Hematopoietic multipotent progenitor cell treated with erythropoietin and hydrocortisone succinate and interleukin-3 and kit ligand, for 4 days (in vitro differentiated cells): ENCODE data around the gene NEURL2.
"Not testable (repeated sequence)": the region's sequence is repeated elsewhere in the genome, so short reads cannot be mapped to it uniquely, and the experiment has no call there.

Experiments used
- DNase-seq: peaks from one replicate; pipeline ENCODE4 v3.0.0-alpha.2; 2015

The NEURL2 gene, protein sequence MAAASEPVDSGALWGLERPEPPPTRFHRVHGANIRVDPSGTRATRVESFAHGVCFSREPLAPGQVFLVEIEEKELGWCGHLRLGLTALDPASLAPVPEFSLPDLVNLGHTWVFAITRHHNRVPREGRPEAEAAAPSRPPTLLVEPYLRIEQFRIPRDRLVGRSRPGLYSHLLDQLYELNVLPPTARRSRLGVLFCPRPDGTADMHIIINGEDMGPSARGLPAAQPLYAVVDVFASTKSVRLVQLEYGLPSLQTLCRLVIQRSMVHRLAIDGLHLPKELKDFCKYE

DNA sequence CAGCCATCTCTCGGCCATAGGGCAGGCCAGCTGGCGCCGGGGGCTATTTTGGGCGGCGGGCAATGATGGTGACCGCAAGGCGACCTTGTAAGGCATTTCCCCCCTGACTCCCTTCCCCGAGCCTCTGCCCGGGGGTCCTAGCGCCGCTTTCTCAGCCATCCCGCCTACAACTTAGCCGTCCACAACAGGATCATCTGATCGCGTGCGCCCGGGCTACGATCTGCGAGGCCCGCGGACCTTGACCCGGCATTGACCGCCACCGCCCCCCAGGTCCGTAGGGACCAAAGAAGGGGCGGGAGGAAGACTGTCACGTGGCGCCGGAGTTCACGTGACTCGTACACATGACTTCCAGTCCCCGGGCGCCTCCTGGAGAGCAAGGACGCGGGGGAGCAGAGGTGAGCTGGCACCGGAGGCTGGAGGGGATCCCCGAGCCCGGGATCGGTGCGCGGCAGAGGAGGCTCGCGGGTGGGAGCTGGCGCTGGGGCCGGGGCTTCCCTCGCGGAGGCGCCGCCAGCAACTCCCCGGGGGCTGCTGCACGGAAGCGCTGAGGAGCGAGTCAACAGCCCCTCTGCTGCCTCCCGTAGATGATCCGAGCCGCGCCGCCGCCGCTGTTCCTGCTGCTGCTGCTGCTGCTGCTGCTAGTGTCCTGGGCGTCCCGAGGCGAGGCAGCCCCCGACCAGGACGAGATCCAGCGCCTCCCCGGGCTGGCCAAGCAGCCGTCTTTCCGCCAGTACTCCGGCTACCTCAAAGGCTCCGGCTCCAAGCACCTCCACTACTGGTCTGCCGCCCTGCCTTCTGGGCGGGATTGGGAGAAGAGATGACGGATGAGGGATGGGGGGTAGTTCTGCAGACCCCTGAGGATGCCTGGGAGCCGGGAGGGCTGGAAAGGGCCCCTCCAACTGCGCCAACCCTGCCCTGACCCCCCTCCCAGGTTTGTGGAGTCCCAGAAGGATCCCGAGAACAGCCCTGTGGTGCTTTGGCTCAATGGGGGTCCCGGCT is at the start of gene NEURL2, which contains the start of gene CTSA:
NEURL2 (minus strand) TSS at position 224 of the 999 bp plus-strand sequence; CDS start at position 7, 217 bp downstream.
CTSA (plus strand) TSS at position 351 of the 999 bp plus-strand sequence; CDS start at position 585, 234 bp downstream.
- DNase-seq: peak; percentile 94

DNA sequence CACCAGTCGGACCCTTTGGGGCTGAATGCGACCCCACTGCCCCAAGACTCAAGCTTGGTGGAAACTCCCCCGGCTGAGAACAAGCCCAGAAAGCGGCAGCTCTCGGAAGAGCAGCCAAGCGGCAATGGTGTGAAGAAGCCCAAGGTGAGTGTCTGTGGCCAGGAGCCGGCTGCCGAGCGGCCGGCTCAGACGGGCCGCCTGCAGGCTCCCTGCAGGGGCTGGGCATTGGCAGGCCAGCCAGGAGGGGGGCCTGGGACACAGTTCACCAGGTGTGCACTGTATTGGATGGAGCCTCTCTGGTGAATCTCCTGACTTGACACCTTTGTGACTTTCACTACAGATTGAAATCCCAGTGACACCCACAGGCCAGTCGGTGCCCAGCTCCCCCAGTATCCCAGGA is 49.5 kb upstream of the NEURL2 start:
- DNase-seq: no peak

DNA sequence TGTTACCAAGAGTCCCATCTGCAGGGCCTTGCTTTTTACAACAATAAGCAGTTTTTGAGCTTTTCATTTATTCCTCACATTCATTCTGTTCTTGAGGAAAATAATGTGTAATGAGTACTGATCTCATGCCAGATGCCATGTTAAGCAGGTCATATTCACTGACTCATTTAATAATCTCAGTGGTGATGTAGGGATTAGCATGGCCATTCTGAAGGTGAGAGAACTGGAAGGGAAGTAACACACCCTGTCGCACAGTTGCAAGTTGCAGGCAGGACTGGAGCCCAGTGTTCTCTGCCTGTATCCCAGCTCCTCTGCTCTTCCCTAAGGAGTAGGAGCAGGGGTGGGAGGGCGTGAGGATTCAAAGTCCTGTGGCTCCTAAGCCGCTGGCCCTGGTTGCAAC is 49.0 kb upstream of the NEURL2 start:
- no peak for DNase-seq

DNA sequence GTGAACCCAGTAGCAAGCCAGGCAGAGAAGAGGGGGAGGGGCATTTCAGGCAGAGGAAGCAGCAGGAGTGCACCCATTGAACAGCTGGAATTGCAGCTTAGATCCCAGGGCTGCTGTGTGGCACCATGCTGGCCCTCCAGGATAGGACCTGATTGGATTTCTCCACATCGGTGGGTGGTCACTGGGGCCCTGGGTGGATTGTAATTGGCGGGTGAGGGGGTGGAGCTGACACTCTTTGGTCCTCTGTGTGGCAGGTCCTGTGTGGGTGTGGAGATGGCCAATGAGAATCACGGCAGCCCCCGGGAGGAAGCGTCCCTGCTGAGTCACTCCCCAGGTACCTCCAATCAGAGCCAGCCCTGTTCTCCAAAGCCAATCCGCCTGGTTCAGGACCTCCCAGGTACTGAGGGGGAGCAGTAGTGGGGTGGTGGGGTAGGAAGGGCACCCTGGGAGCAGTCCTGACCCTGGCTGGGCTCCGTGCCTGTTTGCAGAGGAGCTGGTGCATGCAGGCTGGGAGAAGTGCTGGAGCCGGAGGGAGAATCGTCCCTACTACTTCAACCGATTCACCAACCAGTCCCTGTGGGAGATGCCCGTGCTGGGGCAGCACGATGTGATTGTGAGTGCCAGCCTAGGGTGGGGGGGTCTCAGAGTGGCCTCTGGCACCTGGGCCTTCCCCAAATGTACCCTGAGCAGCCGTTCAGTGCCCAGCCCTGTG is 47.9 kb upstream of the NEURL2 start:
- DNase-seq: no peak

DNA sequence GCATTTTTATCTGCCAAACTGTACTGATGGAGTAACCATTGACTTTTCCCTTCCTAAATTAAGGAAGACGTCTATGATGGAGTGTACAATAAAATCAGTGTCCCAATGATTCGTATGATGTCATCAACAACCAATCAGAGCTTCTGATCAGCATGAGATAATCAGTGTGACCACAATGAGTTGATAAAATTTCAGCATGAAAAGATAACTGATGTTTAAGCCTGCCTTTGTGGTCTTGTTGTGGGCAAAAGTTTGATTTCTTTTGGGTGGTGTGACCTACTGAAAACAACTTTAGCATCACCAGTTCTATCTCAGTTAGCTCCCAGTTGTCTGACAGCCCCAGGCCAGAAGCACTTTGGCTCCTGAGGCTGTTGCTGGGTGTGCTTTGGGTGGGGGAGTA is 46.8 kb upstream of the NEURL2 start:
- peak; percentile 62 for DNase-seq

DNA sequence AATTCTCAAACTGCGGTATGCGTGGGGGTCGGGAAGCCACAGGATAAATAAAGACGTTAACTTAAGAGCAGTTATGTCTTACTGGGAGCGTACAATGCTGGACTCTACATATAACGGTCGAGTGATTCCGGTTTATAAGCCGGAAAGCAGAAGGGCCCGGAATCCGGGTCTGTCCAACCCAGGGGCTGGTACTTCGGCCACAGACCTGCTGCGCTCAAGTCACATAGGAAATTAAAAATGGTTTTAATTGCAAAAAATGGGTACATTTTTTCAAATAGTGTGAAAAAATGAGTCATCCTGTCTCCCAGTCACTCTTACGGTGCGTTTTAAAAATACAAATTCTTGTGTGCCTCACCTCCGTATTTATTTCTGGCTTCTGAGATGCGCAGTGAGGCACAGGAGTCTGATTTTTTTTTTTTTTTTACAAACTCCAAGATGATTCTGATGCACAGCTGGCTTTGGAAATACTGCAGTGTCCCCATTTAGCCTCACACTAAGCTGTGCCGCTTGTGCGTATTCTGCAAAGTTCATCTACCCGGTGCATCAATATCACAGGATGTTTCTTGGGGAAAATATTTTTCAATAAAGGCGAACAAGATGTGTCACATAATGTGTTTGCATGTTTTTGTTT is 44.5 kb upstream of the NEURL2 start:
- no peak for DNase-seq

DNA sequence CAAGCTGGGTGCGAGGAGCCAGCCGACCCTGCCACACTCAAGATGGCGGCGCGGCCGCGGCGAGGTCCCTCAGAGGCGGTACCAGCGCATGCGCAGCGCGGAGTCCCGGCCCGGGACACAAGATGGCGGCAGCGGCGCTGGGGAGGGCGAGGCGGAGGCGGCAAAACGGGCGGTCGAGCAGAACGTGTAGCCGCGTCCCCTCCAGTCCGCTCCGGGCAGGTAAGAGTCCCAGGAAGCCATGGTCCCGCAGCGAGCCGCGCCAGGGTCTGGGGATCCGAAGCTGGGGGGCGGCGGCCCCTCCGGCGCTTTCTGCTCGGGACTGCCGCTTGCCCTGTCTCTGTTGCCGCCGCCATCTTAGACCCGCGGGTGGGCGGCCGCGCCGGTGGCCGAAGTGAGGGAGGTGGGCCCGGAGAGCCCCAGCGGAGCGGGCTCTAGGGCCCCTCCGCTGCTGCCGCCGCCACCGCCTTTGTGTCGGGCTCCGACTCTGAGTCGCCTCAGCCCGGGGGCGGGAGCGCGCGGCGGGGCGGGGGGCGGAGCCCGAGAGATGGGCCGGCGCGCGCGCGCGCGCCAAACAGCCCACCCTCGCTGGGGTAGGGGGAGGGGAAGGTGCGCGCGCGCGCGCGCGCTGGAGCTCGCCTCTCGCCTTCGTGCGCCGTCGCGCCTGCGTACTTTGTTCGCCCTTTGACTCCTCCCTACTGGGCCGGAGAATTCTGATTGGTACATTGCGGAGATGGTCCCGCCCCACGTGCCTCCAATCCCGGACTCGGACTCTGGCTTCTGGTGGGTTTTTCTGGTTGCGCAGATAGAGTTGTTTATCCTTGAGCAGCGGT is 43.8 kb upstream of the NEURL2 start, which contains the start of gene PCIF1:
PCIF1 (plus strand) TSS at position 98 of the 830 bp plus-strand sequence. CDS start 4,317 bp downstream, outside the sequence.
- peak; percentile 99 for DNase-seq

DNA sequence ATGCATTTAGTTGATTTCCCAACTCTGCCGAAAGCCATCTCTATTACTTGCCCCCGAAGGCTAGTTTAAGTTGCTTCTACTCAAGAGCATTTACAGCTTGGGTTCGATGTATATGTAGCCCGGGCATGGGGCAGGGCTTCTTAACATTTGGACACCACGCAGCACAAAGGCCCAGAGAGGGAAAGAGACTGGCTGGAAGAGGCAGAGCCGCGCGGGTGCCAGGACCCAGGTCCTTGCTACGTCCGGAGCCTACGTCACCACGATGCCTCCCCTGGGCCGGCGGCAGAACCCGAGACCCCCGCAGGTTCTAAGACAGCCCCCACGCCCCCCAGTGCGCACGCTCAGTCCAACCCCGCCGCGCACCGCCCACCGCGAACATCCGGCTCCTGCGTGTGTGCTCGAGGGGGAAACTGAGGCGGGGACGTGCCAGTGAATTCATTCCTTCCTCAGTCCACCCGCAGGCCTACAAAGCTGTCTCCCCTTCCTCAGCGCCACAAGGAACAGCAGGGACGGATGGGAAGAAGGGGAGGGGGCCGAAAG is 43.1 kb upstream of the NEURL2 start:
- peak; percentile 69 for DNase-seq

DNA sequence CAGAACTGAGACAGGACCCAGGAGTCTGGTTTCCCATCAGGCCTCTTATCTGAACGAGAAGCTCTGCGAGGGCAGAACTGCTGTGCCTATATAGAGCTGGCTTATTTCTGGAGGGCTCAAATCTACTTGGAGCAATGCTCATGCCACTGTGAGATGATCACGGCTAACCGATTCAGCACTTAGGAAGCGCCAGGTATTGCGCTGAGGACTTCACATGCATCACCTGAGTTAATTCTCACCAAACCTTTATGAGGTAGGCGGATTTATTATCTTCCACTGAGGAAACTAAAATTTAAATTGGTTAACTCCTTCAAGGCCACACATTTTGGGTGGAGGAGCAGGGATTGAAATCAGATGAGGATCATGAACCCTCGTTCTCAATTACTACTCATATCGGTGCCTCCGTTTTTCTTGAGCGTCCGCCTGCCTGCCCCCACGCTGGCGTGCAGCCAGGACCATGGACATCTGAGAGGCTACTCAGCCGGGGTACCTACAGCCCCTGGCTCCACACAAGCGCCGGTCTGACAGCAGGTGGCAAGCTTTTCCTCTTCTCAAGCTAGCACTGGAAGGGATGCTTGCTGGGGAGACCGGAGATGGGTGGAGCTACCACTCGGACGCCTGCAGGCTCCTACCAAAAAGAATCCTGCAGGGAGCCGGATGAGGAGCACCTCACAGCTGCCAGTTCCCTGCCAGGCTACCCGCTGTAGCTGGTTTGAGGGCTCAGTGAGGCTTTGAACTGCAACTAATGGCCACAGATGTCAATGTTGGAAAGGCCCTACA is 42.4 kb upstream of the NEURL2 start:
- peak; percentile 85 for DNase-seq

DNA sequence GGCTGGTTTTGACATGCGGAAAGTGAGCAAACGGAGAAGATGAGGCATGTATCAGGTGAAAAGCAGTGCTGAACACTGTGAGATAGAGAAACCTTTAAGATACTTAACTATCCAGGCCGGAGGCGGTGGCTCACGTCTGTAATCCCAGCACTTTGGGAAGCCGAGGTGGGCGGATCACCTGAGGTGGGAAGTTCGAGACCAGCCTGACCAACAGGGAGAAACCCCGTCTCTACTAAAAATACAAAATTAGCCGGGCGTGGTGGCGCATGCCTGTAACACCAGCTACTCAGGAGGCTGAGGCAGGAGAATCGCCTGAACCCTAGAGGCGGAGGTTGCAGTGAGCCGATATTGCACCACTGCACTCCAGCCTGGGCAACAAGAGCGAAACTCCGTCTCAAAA is 40.7 kb upstream of the NEURL2 start:
- DNase-seq: not testable (repeated sequence)

DNA sequence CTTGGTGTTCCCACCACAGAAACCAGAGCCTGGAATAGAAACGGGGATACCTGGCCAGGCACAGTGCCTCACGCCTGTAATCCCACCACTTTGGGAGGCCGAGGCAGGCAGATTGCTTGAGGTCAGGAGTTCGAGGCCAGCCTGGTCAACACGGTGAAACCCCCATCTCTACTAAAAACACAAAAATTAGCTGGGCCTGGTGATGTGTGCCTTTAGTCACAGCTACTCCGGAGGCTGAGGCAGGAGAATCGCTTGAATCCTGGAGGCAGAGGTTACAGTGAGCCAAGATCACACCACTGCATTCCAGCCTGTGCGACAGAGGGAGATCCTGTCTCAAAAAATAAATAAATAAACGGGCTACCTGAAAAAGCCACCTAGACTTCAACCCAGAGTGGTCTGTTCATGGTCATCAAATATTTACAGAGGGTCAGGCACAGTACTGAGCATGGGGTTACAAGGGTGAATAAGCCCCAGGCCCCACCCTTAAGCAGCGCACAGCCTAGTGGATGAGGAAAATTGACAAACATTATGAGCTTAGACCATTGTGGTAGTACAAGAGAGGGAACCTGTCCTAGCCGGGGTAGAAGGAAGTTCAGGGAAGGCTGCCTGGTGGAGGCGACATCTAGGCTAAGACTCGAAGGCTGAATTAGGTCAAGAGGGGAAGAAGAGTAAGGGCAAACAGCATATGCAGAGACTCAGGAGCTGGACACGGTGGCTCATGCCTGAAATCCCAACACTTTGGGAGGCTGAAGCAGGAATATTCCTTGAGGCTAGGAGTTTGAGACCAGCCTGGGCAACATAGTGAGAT is 36.3 kb upstream of the NEURL2 start:
- no peak for DNase-seq

DNA sequence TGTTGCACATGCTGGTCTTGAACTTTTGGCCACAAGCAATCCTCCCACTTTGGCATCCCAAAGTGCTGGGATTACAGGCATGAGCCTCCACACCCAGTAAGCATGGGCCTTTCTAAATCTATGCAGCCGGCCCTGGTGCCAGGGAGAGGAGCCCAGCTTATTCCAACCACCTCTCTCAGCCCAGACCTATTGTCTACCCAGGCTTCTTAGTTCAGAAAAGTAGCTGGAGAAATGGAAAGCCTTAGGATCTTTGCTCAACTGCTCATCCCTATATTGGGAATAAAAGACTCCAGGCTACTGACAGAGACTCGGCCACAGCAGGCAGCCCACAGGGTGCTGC is 35.7 kb upstream of the NEURL2 start:
- no peak for DNase-seq

DNA sequence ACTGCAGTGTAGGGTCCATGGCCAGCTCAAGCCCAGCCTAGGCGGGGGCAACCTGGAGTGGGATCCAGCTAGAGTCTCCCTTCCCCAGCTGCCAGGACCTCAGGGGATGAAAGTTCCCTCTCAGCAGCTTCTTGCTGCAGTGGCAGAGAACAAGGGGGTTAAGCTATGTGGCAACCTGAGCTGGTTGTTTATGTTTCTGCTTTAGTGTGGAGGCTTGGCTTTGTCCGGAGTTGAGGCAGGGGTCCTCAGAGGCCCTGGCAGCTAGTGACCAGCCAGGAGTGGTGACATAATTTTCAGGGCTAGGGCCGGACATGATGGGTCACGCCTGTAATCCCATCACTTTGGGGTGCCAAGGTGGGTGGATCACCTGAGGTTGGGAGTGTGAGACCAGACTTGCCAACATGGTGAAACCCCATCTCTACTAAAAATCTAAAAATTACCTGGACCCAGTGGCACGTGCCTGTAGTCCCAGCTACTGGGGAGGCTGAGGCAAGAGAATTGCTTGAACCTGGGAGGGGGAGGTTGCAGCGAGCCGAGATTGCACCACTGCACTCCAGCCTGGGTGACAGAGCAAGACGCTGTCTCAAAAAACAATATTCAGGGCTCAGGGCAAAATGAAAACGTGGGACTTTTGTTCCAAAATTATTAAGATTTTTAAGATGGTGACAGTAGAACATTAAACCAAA is 35.0 kb upstream of the NEURL2 start:
- no peak for DNase-seq

DNA sequence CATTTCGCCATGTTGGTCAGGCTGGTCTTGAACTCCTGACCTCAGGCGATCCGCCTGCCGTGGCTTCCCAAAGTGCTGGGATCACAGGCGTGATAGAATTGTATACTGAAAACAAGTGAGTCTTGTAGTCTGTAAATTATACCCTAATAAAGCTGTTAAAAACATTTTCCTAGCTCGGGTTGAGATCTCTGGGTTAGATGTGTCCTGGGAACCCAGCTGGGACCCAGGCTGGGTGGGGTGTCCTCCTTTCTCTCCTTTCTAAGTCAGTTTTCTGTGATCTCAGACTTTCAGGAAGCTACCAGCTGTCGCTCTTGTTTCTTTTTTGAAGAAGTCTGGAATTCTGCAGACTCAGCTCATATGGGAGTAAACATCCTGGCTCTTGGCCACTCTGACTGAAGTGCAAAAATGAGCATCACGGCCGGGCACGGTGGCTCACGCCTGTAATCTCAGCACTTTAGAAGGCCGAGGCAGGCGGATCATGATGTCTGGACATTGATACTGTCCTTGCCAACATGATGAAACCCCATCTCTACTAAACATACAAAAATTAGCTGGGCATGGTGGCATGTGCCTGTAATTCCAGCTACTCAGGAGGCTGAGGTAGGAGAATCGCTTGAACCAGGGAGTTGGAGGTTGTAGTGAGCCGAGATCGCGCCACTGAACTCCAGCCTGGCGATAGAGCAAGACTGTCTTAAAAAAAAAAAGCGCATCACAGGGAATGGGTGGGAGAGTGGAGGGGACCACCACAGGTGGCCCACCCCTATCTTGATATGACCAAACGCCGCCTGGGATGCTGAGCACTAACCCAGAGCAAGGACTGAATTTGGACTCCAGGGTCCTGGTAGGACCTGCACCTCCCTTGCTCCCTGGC is 33.6 kb upstream of the NEURL2 start:
- DNase-seq: no peak

DNA sequence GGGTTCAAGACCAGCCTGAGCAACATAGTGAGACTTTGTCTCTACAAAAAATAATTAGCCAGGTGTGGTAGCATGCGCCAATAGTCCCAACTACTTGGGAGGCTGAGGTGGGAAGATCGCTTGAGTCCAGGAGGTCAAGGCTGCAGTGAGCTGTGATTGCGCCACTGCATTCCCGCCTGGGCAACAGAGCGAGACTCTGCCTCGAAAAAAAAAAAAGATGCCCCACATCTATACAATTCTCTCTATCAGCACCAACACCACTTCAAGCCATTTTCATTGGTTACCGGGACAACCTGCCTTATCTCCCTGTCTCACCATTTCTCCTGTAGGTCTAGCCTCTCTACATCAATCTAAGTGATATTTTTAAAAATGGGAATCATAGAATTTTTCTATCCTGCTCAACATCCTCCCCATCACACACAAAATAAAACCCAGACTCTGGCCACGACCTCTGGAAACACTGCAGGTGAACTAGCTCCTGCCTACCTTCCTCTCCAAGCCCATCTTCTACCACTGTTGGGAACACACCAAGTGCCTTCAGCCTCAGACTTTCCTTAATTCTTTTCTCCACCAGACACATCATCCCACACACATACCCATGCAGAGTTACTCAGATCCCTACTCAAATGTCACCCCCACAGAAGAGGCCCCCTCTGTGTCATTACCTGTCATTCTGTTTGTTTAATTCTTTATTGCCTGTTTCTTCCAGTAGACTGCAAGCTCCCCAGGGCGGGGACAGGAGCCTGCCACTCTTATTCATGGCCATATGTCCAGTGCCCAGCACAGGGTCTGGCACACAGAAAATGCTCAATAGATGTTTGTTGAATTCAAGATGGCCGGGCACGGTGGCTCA is 30.6 kb upstream of the NEURL2 start:
- DNase-seq: no peak

DNA sequence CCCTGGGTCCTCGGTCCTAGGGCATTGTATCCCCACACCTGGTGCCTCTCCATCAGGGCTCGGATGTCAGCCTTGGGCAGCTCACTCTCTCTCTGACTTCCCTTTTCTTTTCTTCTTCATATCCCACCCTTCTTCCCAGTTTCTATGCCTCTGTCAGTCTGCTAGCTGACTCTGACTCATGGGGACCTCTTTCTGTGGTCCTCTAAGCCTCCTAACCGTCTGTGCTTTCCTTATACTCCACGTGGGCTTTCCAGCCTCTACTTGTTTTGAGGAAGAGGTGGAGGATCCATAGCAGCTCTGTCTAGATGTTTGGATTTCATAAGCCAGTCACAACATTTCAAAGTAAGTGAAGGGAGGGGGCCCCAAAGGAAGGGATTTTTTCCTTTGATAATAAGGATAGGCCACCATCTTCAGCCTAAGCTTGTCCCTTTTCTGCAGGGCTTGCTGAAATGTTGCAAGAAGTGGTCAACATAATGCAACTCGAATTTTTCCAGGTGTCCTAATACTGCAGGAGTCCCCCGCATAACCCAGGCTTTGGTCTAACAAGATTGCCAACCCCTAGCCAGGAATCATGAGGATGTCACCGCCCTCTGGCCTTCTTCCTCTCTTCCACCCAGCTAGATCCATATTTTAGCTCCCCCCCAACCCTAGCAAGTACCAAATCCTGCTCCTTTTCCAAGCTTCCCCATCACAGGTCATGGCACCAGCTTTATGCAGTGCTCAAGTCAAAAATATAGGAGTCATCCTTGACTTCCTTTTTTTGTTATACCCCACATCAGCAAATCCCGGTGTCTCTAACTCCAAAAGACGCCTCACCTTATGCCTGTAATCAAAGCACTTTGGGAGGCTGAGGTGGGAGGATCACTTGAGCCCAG is 29.7 kb upstream of the NEURL2 start:
- no peak for DNase-seq
